Lower leg skin (tissue), 4 donors: ENCODE results near the gene CMTM2. TPM values are rescaled to one million over a fixed set of nuclear protein-coding genes. Genes with fewer than 3 reads are reported as not detected.
A peak's percentile ranks its signal among the peaks of the same experiment; 100 is the strongest.

Experiments
- DNase-seq, 2 donors: peaks; one replicate each; pipeline ENCODE4 v3.0.0-alpha.2; 2019; ENCODE audit warnings: low spot score in 2 of 2
- H3K4me3 ChIP-seq: fragments of 200-600 bp; sonication (generic); 2 replicates; pipeline ENCODE4 v1.5.1; 2017; ENCODE audit warnings: mild to moderate bottlenecking, low read depth; ENCODE audit not compliant: poor library complexity, severe bottlenecking
- CTCF ChIP-seq, 3 donors: fragments of 450-650 bp; IDR thresholded peaks; one replicate each; pipeline ENCODE4 v1.5.1; 2016; ENCODE audit warnings: antibody characterized with exemption in 3 of 3, mild to moderate bottlenecking in 3 of 3, moderate library complexity in 2 of 3
- POLR2A ChIP-seq, 2 donors: fragments of 450-650 bp; IDR thresholded peaks; one replicate each; pipeline ENCODE4 v1.6.1; 2016 to 2017; ENCODE audit warnings: antibody characterized with exemption in 2 of 2, mild to moderate bottlenecking in 1 of 2, moderate library complexity in 1 of 2
- WGBS, 2 donors: methylation state at CpG; one replicate each; pipeline ENCODE4 v1.1.5; 2018; 5-methylcytosine and 5-hydroxymethylcytosine counted together
- intact Hi-C: fragments of 100-400 bp; cut with DNase I; formaldehyde crosslinking; loops from one replicate; pipeline ENCODE4 v1.15.0; 2023; ENCODE audit warnings: low total_unique reads
- total RNA-seq, 4 donors: library from RNA; depleted of rRNA; stranded (reverse); fragments of >200 nt; gene quantifications; one replicate each; pipeline ENCODE4 v1.1.0, GENCODE V29; 2016

CMTM2 gene
- total RNA-seq, 4 donors from 2014 or later: 0.26 TPM; not detected in 3

GRCh38 chr16:66551348-66551759, 27.9 kb upstream of the CMTM2 start:
- TF ChIP-seq POLR2A (IDR thresholded peaks at IDR 0.05): no peak
- TF ChIP-seq CTCF (IDR thresholded peaks at IDR 0.05): no peak
- WGBS, 2 donors: 29 to 40% methylated on average over 5 to 6 of the region's 6 CpGs
- H3K4me3 ChIP-seq: no peak overlapping the region
- no peak for DNase-seq
- intact Hi-C loops: no loop called here

GRCh38 chr16:66551788-66552285, 27.4 kb upstream of the CMTM2 start:
- TF ChIP-seq POLR2A (IDR thresholded peaks at IDR 0.05): no peak
- no peak for TF ChIP-seq CTCF (IDR thresholded peaks at IDR 0.05)
- WGBS, 2 donors: 20 to 22% methylated on average over 8 of the region's 8 CpGs
- DNase-seq: no peak
- peak overlapping the region; percentile 44 for H3K4me3 ChIP-seq
- intact Hi-C loops: no loop called here

- TF ChIP-seq CTCF (IDR thresholded peaks at IDR 0.05) (no peak), POLR2A (IDR thresholded peaks at IDR 0.05) (no peak)
- WGBS, 2 donors: 4 to 9% methylated on average over 54 to 62 of the region's 63 CpGs
- peak; percentile 85 to 96 for DNase-seq
- H3K4me3 ChIP-seq: peak within 1 kb of the TSS; percentile 44
- intact Hi-C loops: no loop called here
Observed at GRCh38 chr16:66552286-66553177, 26.7 kb upstream of the CMTM2 start, which contains the start of gene CKLF. Gene CKLF, plus strand, starts transcription at chr16:66552576. Its CDS starts 140 bp downstream, at chr16:66552716.

GRCh38 chr16:66553223-66553622, 26.0 kb upstream of the CMTM2 start:
- intact Hi-C loops: no loop called here
- TF ChIP-seq POLR2A (IDR thresholded peaks at IDR 0.05) (no peak), CTCF (IDR thresholded peaks at IDR 0.05) (no peak)
- H3K4me3 ChIP-seq: no peak overlapping the region
- 17 to 33% methylated on average over 8 of the region's 8 CpGs for WGBS, 2 donors
- DNase-seq: no peak

GRCh38 chr16:66554021-66554420, 25.2 kb upstream of the CMTM2 start:
- 52 to 88% methylated on average over 3 of the region's 3 CpGs for WGBS, 2 donors
- no peak overlapping the region for H3K4me3 ChIP-seq
- no peak for TF ChIP-seq CTCF (IDR thresholded peaks at IDR 0.05)
- intact Hi-C loops: no loop called here
- no peak for DNase-seq
